GM18511 (cell line): ENCODE measurements around the gene TEX26.

Experiments used
- ATAC-seq: cut with Tn5 transposase; IDR thresholded peaks from one replicate; pipeline ENCODE4 v1.9.1; 2021; ENCODE audit warnings: mild to moderate bottlenecking, moderate library complexity; ENCODE audit not compliant: unreplicated experiment

Gene TEX26

DNA sequence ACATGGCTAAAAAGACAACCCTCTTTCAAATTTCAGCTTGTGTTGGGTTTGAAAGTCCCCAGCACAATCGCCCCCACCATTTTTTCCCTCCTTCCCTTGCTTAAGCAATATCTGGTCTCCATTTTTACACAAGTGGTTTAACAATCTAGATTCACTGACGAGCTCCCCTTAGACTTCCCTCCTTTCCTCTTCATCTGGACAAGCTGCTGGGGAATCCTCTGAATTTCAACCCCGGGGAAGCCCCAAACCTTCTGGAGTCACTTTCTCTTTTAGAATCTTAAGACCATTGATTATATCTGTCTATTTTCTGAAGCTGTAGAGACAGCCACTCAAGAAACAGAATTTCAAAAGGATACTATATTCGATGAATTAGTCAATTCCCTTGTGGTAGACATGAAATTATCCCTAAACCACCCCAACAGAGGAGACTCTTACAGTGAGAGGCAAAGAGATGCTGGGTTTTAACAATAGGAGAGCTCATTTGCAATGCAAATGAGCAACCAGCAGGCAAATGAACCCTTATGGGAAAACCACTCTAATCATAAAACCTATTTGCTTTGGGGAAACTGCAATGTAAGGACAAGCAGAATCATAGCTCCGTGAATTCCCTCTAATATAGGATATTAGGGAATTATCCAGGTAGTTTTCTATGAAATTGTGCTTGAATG lies 78.9 kb downstream of the TEX26 start:
- no peak for ATAC-seq

DNA sequence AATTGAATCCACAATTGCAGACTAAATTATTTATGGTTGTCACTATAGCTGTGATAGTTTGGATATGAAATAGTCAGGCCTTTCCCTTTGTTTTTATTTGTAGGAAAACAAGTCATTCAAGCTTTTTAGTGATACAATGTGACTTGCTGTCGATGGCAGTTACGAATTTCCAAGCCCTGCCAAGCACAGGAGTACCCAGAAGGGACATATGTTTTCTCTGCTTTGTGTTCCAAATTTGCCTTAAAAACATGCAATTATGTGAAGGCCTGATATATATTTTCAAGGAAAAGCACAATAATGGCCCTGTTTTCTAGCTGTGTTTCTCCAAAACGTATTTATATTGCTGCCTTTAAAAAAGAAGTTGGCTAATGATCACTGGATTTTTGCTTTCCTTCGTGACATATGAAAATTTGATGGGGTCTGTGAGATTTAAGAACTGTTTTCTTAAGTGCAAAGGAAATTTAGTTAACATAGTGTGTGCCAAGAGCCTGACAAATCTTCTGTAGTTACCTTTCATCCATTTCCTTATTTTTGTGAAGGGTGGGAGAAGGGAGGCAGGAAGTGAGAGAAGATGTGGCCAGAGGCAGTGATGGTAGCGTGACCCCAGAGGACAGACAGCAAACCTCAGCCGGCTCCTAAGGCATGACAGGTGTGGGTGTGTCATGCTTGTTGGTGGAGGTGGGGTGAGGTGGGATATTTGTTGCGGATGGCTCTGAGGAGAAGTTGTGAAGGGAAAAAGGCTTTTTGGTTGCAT lies 79.6 kb downstream of the TEX26 start:
- peak; percentile 53 for ATAC-seq

DNA sequence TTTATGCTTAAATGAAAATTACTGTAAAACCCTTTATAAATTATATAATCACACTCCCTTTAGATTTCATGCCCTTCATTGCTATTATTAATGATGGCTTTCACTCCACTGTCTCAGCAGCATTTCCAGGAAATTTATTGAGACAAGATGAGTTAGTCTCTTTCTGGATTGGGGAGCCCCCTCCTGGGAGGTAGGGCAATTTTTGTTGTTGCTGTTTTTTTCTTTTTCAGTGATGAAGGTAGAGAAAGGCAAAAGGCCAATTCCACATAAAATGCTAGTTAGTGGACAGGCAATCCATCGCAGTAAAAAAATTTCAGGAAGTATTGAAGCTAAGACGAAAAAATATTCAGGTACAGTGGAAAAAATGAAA lies 80.2 kb downstream of the TEX26 start:
- ATAC-seq: no peak

DNA sequence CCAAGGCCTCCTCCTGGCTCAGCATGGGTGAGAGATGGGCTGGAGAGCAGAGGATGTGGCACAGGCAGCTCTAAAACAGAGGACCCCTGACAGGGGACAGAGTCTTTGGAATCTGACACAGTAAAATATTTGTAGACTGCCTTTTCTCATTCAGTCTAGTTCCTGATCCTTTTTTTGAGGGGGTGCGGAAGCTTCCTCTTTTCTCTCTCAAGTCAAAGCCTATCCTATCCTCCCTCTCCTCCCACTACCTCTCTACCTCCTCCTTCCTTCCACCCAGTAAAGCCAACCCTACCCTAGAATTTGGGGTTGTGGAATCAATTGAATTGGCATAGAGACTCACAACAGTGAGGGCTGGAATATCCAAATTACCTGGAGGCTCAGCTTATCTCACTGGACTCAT lies 82.0 kb downstream of the TEX26 start:
- no peak for ATAC-seq

DNA sequence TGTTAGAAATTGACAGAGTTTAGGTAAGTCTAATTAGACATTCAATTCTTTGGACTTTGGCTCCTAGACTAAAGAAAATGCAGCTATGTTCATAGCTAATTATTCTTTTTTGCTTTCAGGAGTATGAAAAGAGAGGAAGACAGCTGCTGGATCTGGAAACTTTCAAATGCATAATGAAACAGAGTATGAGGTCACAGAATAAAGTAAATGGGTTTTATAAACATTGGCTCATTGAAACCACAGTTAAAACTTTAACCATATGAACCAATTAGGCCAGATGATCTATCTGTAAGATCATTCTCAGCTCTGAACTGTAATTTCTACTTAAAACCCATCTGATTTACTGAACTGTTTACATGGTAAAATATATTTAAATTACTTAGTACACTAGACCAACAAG lies 82.7 kb downstream of the TEX26 start:
- ATAC-seq: no peak

DNA sequence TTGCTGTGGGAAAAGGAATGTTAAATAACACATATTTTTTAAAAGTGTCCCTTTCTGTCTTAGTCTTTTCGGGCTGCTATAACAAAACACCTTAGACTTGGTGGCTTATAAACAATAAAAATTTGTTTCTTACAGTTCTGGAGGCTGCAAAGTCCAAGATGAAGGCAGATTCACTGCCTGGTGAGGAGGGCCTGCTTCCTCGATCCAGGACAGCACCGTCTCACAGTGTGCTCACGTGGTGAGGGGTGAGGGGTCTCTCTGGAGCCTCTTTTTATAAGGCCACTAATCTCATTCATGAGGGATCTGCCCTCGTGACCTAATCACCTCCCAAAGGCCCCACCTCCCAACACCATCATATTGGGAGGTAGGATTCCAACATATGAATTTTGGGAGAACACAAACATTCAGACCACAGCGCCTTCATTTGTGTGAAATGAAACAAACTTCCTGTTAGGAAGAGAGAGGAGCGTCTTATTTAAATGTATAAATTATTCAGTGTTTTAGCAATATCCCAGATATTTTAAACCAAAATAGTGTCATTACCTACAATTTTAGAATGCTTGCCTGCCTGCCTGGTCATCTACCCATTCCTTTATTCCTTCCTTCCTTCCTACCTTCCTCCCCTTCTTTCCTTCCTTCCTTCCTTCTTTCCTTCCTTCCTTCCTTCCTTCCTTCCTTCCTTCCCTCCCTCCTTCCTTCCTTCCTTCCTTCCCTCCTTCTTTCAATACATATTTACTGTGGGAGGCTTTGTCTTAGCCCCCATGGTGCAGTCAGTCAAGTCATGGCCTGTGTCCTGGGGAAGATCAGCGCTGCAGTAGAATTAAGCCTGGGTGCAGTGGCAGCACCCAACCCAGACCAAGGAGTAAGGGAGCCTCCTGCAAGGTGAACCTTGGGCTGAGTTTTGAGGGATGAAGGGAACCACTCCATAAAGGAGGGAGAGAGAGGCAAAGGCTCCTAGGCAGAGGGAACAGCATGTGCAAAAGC lies 84.2 kb downstream of the TEX26 start:
- no peak for ATAC-seq

DNA sequence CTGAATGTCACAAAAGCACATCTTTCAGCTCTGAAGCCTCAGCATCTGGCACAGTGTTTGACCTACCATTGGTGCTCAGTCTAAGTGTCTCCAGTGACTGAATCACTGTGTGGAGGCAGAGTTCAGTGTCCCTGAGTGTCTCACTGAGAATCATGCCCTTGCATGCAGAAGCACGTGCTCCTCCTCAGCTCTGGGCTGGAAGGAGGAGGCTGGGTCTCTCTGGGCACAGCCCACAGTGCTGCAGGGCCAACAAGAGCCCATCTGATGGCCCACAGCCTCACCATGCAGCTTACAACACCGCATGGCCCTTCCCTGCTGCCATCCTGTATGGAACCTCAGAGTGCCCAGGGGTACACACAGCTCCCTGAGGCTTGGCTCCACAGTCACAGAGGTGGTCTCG lies 86.1 kb downstream of the TEX26 start:
- no peak for ATAC-seq

DNA sequence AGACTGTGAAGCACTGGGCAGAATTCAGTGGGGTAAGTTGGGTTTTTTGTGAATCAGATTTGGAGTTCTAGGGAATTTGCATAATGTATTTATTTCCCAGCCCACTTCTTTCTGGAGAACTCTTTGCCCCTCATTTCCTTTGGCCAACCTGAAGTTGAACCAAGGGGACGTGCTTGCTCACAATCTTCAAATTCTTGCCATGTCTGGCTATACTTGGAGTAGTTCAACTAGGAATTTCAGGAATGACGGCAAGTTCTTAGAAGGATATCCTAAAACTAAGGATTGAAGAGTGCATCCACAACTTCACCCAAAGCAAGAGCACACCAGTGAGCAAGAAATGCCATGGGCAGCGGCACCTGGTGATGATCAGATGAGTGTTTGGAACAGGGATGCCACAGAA lies 88.5 kb downstream of the TEX26 start:
- ATAC-seq: no peak

DNA sequence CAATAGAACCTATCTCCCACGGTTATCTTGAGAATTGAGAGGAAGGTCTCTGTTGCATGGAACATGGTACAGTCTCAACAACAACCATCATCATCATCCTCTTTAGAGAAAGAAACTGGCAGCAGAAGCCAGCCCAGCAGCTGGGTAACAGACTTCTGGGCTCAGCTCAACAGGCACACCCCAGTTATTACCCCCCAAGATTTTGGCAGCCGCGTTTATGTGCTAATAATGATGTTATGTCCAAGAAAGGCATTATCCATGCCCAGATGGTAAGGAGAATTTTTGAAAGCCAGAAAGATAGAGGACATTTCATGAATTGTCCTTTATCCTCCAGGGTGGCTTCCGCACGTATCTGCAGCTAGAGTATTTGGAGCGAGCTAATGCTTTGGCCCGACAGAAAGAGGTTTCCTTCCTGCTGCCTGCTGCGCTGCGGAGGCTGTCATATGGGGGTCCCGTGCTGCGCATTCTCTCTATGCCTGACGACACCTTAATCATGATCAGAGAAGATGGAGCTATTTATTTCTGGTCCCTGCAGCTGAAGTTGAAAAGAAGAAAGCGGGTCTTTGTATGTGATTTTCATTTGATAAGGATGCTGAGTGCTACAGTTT lies 89.9 kb downstream of the TEX26 start:
- no peak for ATAC-seq

DNA sequence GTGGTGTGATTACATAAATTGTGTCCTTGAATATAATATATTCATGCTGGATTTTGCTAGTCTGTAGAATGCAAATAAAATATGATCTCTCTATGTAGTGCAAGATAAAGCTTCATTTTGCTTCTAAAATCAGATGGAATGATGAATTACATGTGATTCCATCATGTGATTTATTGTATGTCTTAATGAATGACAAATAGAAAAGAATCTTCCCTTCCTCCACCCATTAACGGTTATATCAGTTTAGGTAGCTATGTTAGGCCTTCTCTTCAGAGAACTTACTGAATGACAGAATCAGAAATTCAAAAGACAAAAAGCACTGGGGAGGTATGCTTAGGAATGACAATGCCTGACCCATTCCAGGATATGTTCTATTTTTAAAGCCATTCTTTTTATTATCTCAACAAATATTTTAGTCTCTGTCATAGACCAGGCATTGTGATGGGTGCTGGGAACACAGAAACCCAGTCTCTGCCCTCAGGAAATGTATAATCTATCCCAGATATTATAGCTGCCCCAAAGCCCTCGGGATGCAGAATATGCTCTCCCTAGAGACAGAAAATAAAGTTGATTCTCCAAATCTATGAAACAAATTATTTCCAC lies 90.6 kb downstream of the TEX26 start:
- ATAC-seq: no peak
